ENCODE results near the gene AP4M1.

The AP4M1 gene

DNA sequence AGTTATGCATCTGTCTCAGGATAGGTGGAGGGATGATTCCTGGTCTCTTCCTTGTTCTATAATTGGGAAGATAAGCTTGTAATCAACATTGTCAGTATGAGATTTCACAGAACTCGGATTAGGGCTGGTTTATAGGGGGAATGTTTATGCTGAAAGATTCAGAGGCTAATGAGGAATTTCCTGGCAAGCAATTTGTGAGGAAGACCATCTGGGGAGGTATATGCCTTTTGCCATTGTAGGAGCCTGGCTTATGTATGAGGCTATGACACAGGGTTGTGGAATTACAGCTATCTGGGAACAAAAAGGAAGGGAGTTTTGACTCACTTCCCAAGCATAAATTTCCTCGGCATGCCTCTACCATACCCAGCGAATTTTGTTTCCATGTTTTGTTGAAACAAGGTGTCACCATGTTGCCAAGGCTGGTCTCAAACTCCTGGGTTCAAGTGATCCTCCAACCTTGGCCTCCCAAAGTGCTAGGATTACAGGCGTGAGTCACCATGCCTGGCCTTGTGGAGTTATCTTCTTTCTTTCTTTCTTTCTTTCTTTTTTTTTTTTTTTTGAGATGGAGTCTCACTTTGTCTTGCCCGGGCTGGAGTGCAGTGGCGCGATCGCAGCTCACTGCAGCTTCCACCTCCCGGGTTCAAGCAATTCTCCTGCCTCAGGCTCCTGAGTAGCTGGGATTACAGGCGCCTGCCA is 14.2 kb upstream of the AP4M1 start:
- no peak for DNase-seq (ENCODE audit: low spot score)

DNA sequence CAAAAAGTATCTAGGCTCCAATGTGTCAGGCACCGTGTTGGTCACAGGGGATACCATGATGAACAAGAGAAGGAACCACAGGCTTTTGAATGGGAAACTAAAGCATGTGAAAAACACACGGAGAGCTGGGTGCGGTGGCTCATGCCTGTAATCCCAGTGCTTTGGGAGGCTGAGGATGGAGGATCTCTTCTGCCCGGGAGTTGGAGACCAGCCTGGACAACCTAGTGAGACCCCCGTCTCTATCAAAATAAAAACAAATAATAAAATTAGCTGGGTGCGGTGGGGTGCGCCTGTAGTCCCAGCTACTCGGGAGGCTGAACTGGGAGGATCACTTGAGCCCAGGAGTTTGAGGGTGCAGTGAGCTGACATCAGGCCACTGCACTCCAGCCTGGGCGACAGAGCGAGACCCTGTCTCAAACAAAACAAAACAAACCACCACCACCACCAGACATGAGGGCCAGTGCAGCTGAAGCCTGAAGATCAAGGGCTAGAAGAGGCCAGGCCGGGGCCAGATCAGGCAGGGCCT is 13.3 kb upstream of the AP4M1 start:
- no peak for DNase-seq (ENCODE audit: low spot score)

DNA sequence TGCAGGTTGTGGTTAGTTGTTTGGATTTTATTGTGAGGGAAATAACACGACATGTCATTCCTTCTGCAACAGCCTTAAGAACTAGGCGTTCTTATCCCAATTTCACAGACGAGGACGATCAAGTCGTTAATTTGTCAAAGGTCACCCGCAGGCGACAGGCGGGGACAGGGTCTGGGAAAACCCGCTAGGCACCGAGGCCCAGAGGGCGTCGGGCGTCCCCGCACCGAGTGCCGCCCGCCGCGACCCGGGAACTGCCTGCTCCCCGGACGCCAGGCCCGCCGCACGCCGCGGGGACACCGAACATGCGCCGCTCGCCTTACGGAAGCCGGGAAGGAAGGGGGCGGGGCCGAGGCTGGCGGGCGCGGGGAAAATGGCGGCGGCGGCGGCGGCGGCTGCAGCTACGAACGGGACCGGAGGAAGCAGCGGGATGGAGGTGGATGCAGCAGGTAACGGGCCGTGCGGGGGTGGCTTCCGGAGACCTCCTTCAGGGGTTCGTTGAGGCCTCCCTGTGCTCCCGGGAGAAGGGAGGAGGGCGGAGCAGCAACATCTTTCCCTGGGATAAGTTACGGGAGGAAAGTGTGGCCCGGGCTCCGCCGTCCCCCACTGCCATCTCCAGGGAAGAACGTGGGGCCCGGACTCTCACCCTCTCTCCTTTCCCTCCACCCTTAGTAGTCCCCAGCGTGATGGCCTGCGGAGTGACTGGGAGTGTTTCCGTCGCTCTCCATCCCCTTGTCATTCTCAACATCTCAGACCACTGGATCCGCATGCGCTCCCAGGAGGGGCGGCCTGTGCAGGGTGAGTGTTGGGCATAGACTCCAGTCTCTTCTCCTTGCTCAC is 12.6 kb upstream of the AP4M1 start, which contains the start of gene COPS6:
Gene COPS6 (plus strand): TSS at position 349 of the 837 bp plus-strand sequence. CDS start 22 bp downstream, at position 371.
- DNase-seq (ENCODE audit: low spot score): peak; percentile 85

DNA sequence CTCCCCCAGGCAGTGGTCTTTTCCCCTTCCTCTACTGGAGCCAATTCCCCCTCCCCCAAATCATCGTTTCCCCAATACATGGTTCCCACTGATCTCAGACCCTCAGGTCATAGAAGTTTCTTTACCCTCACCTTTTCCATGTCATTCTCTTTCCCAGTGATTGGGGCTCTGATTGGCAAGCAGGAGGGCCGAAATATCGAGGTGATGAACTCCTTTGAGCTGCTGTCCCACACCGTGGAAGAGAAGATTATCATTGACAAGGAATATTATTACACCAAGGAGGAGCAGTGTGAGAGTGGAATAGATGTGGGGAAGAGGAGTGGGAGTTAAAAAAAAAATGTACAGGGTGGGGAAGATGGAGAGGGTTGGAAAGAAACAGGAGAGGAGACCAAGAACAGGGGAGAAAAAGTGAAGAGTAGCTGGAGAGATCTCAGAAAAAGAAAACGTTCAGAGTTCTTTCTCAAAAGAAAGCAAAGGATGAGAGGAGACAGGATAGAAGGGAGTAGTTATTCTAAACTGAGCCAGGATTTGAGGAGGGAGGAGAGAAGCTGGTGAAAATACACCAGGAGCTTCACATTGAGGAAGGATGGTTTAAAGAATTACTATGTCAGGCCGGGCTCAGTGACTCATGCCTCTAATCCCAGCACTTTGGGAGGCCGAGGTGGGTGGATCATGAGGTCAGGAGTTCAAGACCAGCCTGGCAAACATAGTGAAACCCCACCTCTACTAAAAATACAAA is 11.8 kb upstream of the AP4M1 start:
- no peak for DNase-seq (ENCODE audit: low spot score)

DNA sequence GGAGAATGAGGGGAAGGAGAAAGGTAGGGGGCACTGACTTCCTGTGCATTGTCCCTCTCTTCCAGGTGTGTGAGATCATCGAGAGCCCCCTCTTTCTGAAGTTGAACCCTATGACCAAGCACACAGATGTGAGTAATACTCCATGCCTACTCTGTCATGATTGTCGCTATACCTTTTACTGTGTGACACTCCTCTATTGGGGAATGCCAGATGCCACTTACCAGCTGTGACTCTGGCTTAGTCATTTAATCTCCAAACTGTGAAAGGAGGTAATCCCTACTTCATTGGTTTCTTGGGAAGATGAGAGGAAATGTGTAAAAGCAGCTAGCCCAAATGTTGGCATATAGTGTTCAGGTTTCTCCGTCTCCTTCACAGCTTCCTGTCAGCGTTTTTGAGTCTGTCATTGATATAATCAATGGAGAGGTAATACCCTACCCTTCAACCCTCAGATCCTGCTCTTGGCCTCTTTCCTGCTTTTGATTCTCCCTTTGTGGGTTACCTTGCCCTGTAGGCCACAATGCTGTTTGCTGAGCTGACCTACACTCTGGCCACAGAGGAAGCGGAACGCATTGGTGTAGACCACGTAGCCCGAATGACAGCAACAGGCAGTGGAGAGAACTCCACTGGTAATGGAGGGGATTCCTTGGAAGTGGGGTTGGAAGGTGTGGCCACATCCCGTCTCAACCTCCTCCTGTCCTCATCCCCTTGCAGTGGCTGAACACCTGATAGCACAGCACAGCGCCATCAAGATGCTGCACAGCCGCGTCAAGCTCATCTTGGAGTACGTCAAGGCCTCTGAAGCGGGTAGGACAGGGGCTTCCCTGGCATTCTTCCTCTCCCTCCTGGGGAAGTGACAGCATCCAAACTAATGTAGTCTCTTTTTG is 10.7 kb upstream of the AP4M1 start:
- DNase-seq (ENCODE audit: low spot score): no peak

DNA sequence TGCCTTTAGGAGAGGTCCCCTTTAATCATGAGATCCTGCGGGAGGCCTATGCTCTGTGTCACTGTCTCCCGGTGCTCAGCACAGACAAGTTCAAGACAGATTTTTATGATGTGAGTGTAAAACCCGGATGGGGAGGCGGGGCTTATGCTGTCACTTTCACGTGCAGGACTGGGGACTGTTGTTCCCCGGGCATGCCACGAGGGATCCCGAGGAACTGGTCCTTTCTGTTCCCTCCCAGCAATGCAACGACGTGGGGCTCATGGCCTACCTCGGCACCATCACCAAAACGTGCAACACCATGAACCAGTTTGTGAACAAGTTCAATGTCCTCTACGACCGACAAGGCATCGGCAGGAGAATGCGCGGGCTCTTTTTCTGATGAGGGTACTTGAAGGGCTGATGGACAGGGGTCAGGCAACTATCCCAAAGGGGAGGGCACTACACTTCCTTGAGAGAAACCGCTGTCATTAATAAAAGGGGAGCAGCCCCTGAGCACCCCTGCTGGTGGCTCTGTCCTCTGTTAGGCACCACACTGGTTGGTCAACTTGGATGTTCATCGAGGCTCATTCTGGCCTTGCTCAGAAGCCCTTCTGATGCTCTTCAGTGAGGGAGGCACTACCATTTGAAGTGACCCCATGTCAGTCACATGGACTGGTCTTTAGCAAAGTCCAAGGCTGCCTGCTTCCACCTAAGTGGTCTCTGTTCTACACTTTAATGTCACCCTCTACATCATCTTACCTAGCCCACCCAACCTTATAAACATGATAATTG is 9.8 kb upstream of the AP4M1 start:
- DNase-seq (ENCODE audit: low spot score): no peak

DNA sequence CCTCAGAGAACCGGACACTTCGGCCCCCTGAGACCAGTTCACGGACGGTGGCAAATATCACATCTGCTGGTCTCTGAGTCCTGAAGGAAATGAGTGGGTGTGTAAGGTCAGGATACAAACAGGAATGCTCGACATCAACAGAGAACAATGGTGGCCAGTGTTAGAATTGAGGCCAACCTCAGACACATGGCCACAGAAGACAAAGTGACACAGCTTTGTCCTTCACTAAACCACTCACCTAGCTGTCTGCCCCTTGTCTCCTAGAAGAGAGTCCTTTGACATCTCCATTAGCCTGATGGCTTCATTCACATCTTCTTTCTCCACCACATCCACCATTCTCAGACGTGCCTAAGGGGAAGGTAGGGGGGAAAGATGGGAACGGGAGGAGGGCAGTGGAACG is 8.4 kb upstream of the AP4M1 start:
- no peak for DNase-seq (ENCODE audit: low spot score)

DNA sequence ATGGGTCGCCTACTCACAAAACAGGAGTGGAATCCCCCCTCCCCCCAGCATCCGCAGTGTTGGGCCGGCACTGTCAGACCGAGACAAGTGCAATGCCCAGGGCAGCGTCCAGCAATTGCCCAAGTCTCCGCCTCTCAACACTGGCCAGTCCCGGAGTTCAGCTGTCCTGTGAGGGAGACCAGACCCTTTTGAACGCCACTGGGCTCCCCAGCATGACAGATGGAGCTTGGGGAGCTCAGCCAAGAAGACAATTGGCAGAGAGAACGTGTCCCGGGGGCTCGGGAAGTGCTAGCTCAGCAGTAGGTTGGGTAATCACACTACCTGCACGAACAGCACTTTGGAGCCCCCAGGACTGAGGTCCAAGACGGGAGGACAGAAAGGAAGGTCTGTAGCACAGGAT is 7.9 kb upstream of the AP4M1 start:
- no peak for DNase-seq (ENCODE audit: low spot score)

DNA sequence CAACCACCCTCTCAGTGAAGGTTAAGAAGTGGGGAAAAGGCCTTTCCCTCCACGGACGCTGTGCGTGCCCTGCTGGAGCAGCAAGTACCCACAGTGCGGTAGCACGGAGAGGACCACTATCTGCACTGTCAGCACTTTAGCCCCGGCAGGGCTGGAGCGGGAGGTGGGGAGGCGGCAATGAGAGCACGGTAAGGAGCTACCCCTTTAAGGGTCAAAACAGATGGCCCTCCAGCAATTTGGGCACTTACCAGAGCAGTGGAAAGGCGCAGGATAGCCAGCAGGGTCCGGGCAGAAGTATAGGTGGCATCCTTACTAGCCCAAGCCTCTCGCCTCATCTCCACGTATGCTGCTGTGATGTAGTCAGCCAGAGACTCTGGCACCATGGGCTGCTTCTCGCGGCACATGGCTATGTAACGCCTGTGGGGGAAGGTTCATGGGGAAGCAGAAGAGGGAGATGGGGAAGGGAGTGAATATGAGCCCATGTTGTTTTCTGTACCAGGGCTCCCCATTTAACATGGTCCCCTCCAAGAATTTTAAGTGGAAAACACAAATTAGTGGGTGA is 7.4 kb upstream of the AP4M1 start:
- DNase-seq (ENCODE audit: low spot score): no peak

DNA sequence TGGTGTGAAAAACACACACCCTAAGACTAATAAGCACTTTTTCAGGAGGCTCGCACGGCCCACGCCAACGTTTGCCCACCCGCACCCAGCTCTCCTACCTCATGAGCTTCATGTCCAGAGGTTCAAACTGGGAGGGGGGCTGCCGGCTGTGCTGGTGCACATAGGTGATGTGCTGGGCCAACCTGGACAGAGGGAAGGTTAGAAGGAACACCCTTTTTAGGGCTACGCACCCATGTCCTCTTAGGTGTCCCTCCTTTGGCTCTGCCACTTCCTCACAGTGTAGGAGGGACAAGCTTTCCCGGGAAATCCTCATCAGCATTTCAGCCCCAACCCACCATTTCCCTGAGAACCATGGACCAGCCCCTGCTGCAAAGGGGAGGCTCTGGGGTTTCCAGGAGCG is 6.2 kb upstream of the AP4M1 start:
- DNase-seq (ENCODE audit: low spot score): no peak

DNA sequence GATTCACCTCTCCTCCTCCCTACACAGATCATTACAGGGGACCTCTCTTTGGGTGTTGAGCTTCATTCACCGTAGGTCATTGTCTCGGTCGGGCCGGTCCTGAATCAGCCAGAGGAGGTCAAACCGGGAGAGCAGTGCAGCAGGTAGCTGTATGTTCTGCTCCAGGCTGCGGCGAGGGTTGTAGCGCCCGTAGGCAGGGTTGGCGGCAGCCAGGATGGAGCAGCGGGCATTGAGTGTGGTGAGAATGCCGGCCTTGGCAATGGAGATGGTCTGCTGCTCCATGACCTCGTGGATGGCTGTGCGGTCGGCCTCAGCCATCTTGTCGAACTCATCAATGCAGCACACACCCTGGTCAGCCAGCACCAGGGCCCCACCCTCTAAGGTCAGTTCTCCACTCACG is 5.7 kb upstream of the AP4M1 start:
- no peak for DNase-seq (ENCODE audit: low spot score)

DNA sequence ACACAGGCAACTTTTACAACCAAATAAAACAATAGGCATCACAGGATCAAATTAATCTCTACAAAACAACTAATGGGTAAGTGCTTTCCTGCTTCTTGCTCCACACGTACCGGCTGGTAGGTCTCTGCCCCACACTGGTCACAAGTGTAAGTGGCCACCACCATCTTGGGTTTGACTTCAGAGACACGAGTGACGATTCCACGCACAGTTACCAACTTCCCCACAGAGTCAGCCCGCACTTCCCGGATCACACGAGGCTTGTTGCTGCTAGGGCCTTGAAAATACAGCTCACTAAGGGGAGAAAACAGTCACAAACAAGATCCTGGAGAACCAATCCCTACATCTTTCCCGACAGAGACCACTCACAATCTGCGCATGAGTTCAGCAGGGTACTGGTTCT is 2.5 kb upstream of the AP4M1 start:
- no peak for DNase-seq (ENCODE audit: low spot score)

DNA sequence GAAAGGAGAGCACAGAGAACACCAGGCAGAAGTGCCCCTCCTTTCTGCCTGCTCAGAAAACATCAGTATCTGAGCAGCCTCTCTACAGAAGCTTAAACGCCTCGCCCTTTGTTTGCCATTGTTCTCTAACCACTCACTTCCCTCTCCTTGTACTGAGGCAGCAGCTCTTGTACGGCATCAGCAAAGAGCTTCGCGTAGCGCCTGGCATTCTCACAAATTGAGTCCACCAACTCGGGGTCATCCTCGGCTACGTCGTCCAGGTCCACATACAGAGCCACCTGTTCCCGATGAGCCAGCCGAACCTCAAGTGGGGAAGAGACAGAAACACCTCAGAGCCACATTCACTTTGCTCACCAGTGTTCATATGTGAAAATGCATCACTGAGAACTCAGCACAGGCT is 2.0 kb upstream of the AP4M1 start:
- no peak for DNase-seq (ENCODE audit: low spot score)

DNA sequence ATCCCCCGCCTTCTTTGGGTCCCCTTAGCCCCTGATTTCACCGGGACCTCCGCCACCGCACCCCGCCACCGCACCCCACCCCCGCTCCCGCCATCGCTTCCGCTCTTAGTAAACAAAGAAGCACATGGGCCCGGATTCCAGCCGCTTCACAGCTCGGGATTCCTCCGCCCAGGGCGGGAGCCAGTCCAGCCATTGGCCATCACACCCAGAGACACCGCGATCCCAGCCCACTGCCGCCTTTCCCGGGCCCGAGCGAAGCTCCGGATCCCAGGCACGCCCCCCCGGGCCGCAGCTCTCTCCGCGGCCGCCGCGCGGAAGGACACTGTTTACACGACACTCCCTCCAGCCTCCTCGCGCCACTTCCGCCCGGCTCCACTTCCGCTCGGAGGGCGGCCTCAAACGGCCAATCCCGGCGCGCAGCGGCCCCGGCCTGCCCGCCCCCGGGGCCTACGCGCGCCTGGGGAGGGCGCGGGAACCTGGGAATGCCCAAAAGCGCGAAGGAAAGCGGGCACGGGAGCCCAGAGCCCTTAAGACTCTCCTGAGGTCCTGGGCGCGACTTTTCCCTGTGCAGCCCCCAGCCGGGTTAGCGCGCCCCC is 925 bp upstream of the AP4M1 start:
- DNase-seq (ENCODE audit: low spot score): peak; percentile 85

DNA sequence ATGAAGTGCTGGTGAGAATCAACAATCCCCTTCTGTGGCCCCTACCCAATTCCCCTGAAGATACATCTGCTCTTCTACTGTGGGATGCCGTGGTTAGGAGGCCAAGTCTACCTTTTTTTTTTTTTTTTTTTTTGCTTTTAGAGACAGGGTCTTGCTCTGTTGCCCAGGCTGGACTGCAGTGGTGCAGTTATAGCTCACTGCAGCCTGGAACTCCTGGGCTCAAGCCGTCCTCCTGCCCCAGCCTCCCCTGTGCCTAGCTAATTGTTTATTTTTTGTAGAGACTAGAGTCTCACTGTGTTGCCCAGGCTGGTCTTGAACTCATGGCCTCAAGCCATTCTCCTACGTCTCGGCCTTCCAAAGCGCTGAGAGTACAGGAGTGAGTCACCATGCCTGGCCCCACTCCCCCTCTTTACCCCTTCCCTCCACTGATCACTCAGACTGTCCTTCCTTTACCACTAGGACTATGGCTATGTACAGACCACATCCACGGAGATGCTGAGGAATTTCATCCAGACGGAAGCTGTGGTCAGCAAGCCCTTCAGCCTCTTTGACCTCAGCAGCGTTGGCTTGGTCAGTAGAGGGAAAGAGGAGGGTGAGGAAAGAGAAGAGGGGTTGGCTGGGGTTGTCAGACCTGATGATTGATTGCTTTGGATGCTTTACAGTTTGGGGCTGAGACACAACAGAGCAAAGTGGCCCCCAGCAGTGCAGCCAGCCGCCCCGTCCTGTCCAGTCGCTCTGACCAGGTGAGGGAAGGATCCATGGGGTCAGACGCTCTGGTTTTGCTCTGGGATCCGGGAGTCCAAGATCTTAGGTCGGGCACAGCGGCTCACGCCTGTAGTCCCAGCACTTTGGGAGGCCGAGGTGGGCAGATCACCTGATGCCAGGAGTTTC is 1.8 kb downstream of the AP4M1 start:
- DNase-seq (ENCODE audit: low spot score): no peak

DNA sequence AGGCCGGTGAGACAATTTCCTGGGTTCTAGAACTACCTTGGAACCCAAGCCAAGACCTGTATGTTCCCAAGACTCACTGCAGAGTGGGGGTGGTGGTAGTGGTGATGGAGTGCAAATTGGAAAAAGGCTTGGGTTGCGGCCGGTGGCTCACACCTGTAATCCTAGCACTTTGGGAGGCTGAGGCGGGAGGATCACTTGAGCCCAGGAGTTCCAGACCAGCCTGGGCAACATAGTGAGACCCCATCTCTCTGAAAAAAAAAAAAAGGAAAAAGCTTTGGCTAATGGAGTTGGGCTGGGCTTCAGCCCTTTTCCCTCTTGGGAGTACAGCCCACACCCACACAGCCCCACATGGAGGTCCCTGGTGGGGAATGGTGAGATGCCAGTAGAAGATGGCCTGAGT is 4.1 kb downstream of the AP4M1 start:
- no peak for DNase-seq (ENCODE audit: low spot score)

DNA sequence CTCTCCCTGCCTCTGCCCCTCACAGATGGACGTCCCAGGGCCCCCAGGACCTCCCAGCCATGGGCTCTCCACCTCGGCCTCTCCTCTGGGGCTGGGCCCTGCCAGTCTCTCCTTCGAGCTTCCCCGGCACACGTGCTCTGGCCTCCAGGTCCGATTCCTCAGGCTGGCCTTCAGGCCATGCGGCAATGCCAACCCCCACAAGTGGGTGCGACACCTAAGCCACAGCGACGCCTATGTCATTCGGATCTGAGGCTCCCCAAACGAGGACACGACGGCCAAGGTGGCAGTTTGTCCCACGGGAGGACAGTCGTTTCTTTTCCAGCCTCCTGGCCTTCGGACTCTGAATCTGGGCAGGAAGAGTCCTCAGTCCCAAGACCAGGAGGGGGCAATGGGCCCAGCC is 5.2 kb downstream of the AP4M1 start:
- no peak for DNase-seq (ENCODE audit: low spot score)

DNA sequence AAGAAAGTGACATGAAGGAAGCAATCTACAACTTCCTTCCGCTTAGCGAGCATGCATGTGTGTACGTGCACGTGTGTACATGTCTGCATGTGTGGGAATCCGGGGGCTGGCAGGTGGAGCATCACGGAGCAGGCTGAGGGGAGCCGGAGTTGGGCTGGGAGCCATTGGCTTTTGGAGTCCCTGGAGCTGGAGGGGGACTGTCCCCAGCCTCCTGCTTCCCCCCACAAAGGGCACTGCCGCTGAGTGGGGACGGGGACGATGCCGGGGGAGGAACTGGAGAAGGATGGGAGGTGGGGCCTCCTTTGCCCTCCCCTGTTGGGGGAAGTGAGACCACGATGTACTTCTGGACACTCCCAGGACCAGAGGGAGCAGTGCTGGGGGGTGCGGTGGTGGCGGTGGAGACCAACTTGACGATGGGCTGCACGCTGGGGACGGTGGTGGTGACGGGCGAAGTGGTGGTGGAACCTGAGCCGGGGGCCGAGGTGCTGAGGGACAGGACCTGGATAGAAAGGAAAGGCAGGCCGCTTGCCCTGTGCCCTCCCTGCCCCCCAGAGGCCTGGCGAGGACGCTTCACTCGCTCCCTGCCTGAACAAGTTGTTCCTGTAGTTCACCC is 5.8 kb downstream of the AP4M1 start:
- DNase-seq (ENCODE audit: low spot score): no peak

DNA sequence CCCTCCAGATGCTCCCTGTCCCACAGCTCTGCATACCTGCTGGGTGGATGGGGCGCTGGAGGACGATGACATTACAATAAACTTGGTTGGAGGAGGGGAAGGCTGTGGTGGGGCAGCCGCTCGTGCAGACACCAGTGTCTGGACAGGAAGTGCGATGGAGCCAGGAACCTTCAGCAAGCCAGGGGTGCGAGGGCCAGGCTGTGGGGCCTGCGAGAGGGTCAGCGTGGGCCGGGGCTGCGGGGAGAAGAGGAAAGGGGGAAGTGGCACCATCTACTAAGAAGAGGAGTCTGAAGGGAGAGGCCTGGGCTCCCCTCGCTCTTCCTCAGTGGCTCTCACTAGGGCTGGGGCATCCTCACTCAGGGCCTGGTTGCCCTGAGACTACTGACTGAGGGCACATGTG is 6.4 kb downstream of the AP4M1 start:
- DNase-seq (ENCODE audit: low spot score): no peak

Data from CD4-positive, alpha-beta T cell treated with Interleukin-2 at 100 ng/mL for 4 hours (primary cell).